Stimulated activated effector memory CD8-positive, alpha-beta T cell treated with anti-CD3 and anti-CD28 coated beads, Interleukin-12 subunit alpha, Interleukin-12 subunit beta, amount 100 ng/mL, for 72 hours (primary cell): ENCODE measurements around the gene CITED1.

Source experiments
- ATAC-seq: fragments of 150-1000 bp; cut with Tn5 transposase; 2 replicates; pipeline ENCODE4 v1.10.0; 2021
- DNase-seq, 2 donors: peaks; one replicate each; pipeline ENCODE4 v3.0.0; 2021 to 2022; ENCODE audit warnings: low spot score in 2 of 2
- H3K27ac Mint-ChIP-seq: one replicate; pipeline ENCODE4 v1.8.0; 2022; ENCODE audit warnings: mild to moderate bottlenecking, mixed read lengths
- H3K36me3 Mint-ChIP-seq: one replicate; pipeline ENCODE4 v1.8.0; 2022; ENCODE audit warnings: mild to moderate bottlenecking, mixed read lengths
- H3K4me1 Mint-ChIP-seq: one replicate; pipeline ENCODE4 v1.8.0; 2022; ENCODE audit warnings: mixed read lengths
- H3K4me3 Mint-ChIP-seq: one replicate; pipeline ENCODE4 v1.8.0; 2022; ENCODE audit warnings: mild to moderate bottlenecking, mixed read lengths
- H3K9me3 Mint-ChIP-seq: one replicate; pipeline ENCODE4 v1.8.0; 2022; ENCODE audit warnings: mixed read lengths

CITED1 gene

GRCh38 chrX:72262077-72262476 is 43.6 kb downstream of the CITED1 start:
- peaks cover 10% of the 10 kb centered on the region for H3K36me3 Mint-ChIP-seq
- DNase-seq (no peak), ATAC-seq (no peak)
- H3K27ac Mint-ChIP-seq = no peak overlapping the region
- no peaks in the 10 kb centered on the region for H3K9me3 Mint-ChIP-seq
- peaks cover 8% of the 10 kb centered on the region for H3K4me1 Mint-ChIP-seq
- H3K4me3 Mint-ChIP-seq = no peak overlapping the region

DNA sequence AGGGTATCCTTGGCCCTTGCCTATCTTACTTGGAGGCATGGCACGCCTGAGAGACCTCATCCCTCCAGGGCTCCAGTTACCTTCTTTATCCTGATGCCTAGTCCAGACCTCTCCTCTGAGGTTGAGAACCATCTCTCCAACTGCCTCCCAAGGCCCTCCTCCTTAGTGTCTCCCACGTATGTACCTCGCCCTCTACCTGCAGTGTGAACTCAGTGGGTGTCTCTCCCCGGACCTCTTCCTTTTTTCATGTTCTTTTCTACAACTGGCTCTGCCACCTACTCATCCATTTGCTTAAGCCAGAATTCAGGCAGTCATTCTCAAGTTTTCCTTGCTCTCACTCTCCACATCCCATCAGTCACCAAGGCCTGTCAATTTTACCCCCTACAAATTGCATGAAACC is 45.3 kb downstream of the CITED1 start:
- ATAC-seq (no peak), DNase-seq (no peak)
- Mint-ChIP-seq H3K4me1 (peaks cover 8% of the 10 kb centered on the region), H3K36me3 (peaks cover 5% of the 10 kb centered on the region), H3K9me3 (no peaks in the 10 kb centered on the region), H3K4me3 (no peak overlapping the region), H3K27ac (no peak overlapping the region)

GRCh38 chrX:72258174-72258573 is 47.5 kb downstream of the CITED1 start:
- Mint-ChIP-seq H3K4me1 (peaks cover 6% of the 10 kb centered on the region), H3K4me3 (no peak overlapping the region), H3K27ac (no peak overlapping the region), H3K36me3 (peaks cover 4% of the 10 kb centered on the region), H3K9me3 (no peaks in the 10 kb centered on the region)
- DNase-seq (no peak), ATAC-seq (no peak)

DNA sequence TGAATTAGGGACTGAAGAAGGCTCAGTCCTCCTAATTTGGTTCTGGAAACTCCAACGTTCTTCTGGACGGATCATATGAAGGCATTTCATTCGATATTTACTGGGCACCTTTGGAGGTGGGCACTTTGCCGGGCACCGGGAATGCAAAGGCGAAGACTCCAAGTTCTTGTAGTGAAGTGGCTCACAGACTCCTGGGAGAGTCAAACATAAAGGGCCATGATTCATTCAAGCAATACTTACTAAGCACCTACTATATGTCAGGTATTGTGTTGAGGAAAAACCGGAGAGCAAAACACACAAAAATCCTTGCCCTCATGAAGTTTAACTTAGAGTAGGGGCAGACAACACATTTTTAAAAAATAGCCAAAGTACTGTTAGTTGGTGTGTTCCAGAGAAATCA is 49.9 kb downstream of the CITED1 start:
- H3K4me3 Mint-ChIP-seq = no peak overlapping the region

GRCh38 chrX:72255445-72255844 is 50.3 kb downstream of the CITED1 start:
- H3K4me3 Mint-ChIP-seq = no peak overlapping the region
- H3K9me3 Mint-ChIP-seq = no peaks in the 10 kb centered on the region
- H3K27ac Mint-ChIP-seq = no peak overlapping the region
- H3K4me1 Mint-ChIP-seq = no peaks in the 10 kb centered on the region
- ATAC-seq = no peak
- H3K36me3 Mint-ChIP-seq = no peaks in the 10 kb centered on the region
- no peak for DNase-seq

More for the DNA sequence above, 49.9 kb downstream of the CITED1 start:
- Mint-ChIP-seq H3K9me3 (no peaks in the 10 kb centered on the region), H3K36me3 (no peaks in the 10 kb centered on the region), H3K4me1 (no peaks in the 10 kb centered on the region), H3K27ac (no peak overlapping the region)
- no peak for DNase-seq
- no peak for ATAC-seq

DNA sequence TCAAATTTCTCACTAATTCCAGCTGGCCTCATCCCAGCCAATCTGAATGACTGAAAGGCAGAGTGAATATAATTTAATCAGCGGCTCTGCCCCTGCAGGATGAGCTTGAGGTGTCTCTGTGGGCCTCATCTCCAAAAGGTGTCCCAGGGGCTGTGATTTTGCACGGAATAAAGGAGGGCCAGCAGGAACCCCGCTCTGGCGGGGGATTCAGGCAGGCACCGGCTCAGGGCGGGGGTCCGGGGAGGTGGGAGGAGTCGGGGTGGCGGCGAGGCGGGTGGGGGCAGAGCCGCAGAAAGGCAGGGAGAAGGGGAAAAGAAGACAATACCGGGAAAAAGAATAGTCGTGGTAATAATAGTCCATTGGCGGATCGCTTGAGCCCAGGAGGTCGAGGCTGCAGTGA is 50.9 kb downstream of the CITED1 start:
- no peak for ATAC-seq
- no peak overlapping the region for H3K4me3 Mint-ChIP-seq
- no peak for DNase-seq
- H3K9me3 Mint-ChIP-seq = no peaks in the 10 kb centered on the region
- no peaks in the 10 kb centered on the region for H3K36me3 Mint-ChIP-seq
- no peak overlapping the region for H3K27ac Mint-ChIP-seq
- H3K4me1 Mint-ChIP-seq = no peaks in the 10 kb centered on the region

DNA sequence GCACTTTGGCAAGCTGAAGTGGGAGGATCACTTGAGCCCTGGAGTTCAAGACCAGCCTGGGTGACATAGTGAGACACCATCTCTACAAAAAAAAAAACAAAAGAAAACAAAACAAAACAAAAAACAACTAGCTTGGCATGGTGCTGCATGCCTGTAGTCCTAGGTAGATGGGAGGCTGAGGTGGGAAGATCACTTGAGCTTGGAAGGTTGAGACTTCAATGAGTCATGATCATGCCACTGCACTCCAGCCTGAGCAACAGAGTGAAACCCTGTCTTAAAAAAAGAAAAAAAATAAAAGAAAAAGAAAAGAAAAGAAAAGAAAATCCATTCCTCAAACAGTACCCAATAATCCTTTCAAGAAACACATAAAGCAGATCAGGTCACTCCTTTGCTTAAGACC is 52.0 kb downstream of the CITED1 start:
- no peak overlapping the region for H3K27ac Mint-ChIP-seq
- no peaks in the 10 kb centered on the region for H3K36me3 Mint-ChIP-seq
- H3K4me1 Mint-ChIP-seq = no peaks in the 10 kb centered on the region
- ATAC-seq (no peak), DNase-seq (no peak)
- no peaks in the 10 kb centered on the region for H3K9me3 Mint-ChIP-seq
- no peak overlapping the region for H3K4me3 Mint-ChIP-seq
